ENCODE measurements around the gene OR4C15.

The OR4C15 gene

GRCh38 chr11:55554169-55554568 lies at the start of gene OR4C15:
Gene OR4C15 (plus strand): TSS chr11:55554469. CDS start chr11:55554469, 0 bp downstream.
- no peak for DNase-seq (ENCODE audit: low spot score)
- no peak within 1 kb of the TSS for H3K4me3 ChIP-seq
- no peak within 1 kb of the TSS for H3K27ac ChIP-seq
- no peak for TF ChIP-seq CTCF (IDR thresholded peaks at IDR 0.05)

- Histone ChIP-seq H3K4me3 (no peak within 1 kb of the TSS), H3K27ac (no peak within 1 kb of the TSS)
- no peak for DNase-seq (ENCODE audit: low spot score)
- TF ChIP-seq CTCF (IDR thresholded peaks at IDR 0.05) = no peak
Measured at GRCh38 chr11:55571828-55572227, 17.6 kb downstream of the OR4C15 start, which contains the start of gene OR4C16. Gene OR4C16 (plus strand): TSS chr11:55572128. CDS start chr11:55572128, 0 bp downstream.

- H3K4me3 ChIP-seq = no peak overlapping the region
- no peak overlapping the region for H3K27ac ChIP-seq
- DNase-seq (ENCODE audit: low spot score) = no peak
- TF ChIP-seq CTCF (IDR thresholded peaks at IDR 0.05) = no peak
Measured at GRCh38 chr11:55572548-55572947, 18.3 kb downstream of the OR4C15 start.
